Mammary epithelial cell (primary cell): ENCODE measurements around the gene ARHGEF10L.

Experiments used
- CTCF ChIP-seq, 2 donors: IDR thresholded peaks in 1 of 2; conservative IDR thresholded peaks in 1 of 2; 2 replicates each; pipeline ENCODE4 v1.5.1; 2011 to 2012; ENCODE audit warnings: inconsistent platforms in 2 of 2, low read length in 2 of 2, mild to moderate bottlenecking in 2 of 2, control low read depth in 1 of 2, low read depth in 1 of 2; ENCODE audit not compliant: insufficient read depth in 1 of 2; ENCODE audit errors: extremely low read depth in 1 of 2
- EZH2 ChIP-seq: IDR thresholded peaks from 2 replicates; pipeline ENCODE4 v1.6.1; 2012; ENCODE audit warnings: low read length, inconsistent platforms, borderline replicate concordance

GRCh38 chr1:17645068-17645911 lies 105.8 kb downstream of the ARHGEF10L start:
- TF ChIP-seq CTCF (conservative IDR thresholded peaks at IDR 0.05 in 1 of 2, IDR thresholded peaks at IDR 0.05 in 1 of 2; ENCODE audit: extremely low read depth in 1 of 2, insufficient read depth in 1 of 2, low read depth in 1 of 2, low read length in 2 of 2): no peak
- no peak for TF ChIP-seq EZH2
